Measurements from ENCODE around the gene HERPUD1.

HERPUD1 gene

GRCh38 chr16:56888806-56889205 lies 43.1 kb upstream of the HERPUD1 start:
- H3K4me3 ChIP-seq (replicated peaks; ENCODE audit: low read depth, low read length), result no peak overlapping the region
- DNase-seq (ENCODE audit: low read depth), result no peak
- TF ChIP-seq CTCF (IDR thresholded peaks at IDR 0.05; ENCODE audit: low read length, missing control alignments), result no peak

DNA sequence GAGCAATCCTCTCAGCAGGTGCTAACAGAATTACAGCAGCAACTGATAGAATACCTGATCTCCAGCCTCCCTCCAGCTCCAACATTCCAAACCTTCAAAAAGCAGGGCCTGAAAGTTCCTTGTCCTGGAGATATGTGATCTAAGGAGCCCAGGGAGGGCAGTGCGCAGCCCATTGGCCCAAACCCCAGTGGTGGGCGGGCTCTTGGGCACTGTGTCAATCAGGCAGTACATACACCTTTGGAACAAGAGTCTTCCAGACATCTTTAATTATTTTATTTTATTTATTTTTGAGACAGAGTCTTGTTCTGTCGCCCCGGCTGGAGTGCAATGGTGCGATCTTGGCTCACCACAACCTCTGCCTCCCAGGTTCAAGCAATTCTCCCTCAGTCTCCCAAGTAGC lies 42.7 kb upstream of the HERPUD1 start:
- H3K4me3 ChIP-seq (replicated peaks; ENCODE audit: low read depth, low read length), result no peak overlapping the region
- no peak for TF ChIP-seq CTCF (IDR thresholded peaks at IDR 0.05; ENCODE audit: low read length, missing control alignments)
- DNase-seq (ENCODE audit: low read depth), result no peak

DNA sequence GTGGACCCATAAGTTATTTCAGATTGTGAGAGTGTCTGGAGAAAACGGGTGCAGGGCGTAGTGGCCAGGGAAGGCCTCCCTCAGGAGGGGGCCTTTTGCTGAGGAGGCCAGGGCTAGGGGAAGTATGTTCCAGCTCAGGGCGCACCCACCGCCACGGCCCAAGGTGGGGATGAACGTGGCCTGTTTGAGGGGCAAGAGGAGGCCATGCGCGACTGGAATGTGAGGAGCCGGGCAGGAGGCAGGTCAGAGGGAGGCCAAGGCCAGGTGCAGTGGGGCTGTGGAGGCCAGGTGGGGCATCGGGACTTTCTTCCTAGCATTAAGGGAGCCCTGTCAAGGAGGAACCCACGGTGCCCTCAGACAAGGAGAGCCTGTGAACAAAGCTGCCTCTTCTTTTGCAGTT lies 40.3 kb upstream of the HERPUD1 start:
- no peak for DNase-seq (ENCODE audit: low read depth)
- no peak overlapping the region for H3K4me3 ChIP-seq (replicated peaks; ENCODE audit: low read depth, low read length)
- TF ChIP-seq CTCF (IDR thresholded peaks at IDR 0.05; ENCODE audit: low read length, missing control alignments), result no peak

DNA sequence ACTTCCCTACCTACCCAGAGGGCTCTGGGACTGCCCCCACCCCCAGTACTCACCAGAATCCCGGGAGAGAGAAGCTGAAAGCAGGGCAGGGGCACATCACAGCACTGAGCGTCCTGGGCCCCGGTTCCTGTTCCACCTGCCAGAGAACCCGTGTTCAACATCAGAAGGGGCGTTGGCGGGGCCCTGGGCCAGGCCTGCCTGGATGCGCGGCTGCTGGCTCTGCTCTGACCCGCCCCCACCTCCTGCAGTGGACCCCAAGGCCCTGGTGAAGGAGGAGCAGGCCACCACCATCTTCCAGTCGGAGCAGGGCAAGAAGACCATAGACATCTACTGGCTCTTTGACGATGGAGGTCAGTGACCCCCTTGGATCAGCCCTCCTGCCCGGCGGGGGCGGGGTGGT lies 39.2 kb upstream of the HERPUD1 start:
- no peak overlapping the region for H3K4me3 ChIP-seq (replicated peaks; ENCODE audit: low read depth, low read length)

DNA sequence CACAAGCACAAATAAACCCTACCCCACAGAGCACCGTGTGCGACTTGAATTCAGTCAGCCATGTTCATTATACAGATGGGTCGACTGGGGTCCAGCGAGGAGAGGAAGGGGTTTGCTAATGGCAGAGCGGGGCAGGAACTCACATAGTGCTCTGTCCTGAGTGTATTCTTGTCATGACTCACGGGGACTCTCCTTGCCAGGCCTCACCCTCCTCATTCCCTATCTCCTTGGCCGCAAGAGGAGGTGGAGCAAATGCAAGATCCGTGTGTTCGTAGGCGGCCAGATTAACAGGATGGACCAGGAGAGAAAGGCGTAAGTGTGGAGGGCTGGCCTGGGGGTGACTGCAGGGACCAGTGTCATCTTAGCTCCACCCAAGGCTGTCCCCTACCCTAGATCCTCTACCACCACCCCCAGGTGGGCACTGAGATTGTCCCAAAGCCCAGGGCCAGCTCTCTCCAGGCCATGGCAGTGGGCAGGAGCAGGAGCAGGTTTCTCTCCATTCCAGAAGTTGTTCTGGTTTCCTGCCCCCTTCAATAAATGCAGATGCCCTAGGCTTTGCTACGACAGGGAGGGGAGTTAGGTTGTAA lies 37.5 kb upstream of the HERPUD1 start:
- no peak overlapping the region for H3K4me3 ChIP-seq (replicated peaks; ENCODE audit: low read depth, low read length)
- no peak for TF ChIP-seq CTCF (IDR thresholded peaks at IDR 0.05; ENCODE audit: low read length, missing control alignments)
- DNase-seq (ENCODE audit: low read depth), result no peak

More for the DNA sequence above, 39.2 kb upstream of the HERPUD1 start:
- no peak for DNase-seq (ENCODE audit: low read depth)
- no peak for TF ChIP-seq CTCF (IDR thresholded peaks at IDR 0.05; ENCODE audit: low read length, missing control alignments)

DNA sequence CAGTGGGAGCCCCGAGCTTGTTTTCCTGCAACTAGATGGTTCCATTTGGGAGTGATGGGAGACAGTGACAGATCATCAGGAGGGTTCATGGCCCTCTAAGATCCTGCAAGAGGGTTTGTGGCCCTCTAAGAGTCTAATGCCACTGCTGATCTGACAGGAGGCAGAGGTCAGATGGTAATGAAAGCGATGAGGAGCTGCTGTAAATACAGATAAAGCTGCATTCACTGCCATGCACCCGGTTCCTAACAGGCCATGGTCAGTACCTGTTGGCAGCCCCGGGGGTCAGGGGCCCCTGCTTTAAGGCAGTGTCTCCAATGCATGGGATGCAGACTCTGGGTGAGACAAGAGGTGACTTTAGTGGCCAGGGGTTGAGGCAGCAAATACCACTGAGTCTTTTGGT lies 36.1 kb upstream of the HERPUD1 start:
- no peak for DNase-seq (ENCODE audit: low read depth)
- H3K4me3 ChIP-seq (replicated peaks; ENCODE audit: low read depth, low read length), result no peak overlapping the region
- TF ChIP-seq CTCF (IDR thresholded peaks at IDR 0.05; ENCODE audit: low read length, missing control alignments), result no peak

DNA sequence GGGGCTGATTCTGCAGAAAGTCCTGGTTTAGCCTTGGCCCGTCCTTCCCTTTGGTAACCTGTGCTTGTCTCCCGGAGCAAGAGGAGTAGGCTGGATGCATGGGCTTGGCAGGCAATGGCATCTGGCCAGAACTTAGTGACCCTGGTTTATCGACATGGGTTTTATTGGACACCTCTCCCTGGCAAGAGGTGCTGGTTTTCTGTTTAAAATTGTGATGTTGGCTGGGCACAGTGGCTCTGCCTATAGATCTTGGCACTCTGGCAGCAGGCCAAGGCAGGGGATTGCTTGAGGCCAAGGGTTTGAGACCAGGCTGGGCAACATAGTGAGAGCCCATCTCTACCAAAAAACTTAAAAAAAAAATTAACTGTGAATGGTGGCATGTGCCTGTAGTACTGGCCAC lies 35.7 kb upstream of the HERPUD1 start:
- no peak overlapping the region for H3K4me3 ChIP-seq (replicated peaks; ENCODE audit: low read depth, low read length)
- no peak for TF ChIP-seq CTCF (IDR thresholded peaks at IDR 0.05; ENCODE audit: low read length, missing control alignments)
- DNase-seq (ENCODE audit: low read depth), result no peak
